Measurements from ENCODE around the gene EIF2D.

EIF2D gene

DNA sequence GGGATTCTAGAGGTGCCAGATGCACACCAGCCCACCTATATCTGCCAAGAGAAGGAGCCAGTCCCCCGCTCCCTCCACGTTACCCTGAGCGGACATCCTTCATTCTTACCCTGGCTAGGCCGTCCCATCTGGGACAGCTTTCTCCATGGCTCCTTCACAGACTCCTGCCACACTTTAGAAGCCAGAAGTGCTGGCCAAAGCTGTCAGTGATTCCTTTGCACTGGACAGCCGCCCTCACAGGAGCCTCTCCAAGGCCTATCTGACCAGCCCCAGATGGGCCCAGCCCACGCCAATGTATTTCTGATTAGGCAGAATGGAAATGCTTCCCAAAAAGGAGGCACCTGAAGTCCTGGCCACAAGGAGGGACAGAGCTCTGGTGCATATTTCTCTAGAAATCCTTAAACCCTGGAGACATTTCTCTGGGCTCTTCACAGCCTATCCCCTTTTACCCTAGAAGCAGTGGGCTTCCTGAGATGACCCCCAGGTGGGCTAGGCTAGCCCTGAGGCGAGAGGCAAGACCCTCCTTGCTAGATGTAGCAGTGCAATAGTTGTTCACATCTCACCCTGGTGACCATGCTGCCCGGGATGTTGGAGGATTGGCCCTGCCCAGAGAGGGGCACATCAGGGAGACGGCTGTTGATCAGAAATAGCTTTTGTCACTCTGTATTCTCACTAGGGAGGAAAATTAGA, 60.8 kb downstream of the EIF2D start:
- DNase-seq (ENCODE audit: low spot score) = no peak
- no peak for FAIRE-seq

DNA sequence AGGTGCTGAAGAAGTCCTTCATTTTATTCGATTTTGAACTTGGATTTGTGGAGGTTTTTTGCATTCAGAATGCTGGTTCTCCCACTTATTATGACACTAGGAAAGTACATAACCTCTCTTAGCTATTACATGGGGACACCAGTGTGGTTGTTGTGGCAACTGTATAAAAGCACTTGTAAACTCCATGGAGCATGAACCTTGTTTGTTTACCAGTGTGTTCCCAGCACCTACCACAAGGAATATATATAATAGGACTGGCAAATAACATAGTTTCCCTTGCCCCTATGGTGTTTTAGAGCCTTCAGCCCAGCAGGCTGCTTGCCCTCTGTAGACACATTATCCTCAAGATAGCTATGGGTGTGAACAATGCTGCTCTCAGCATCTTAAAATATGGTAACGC, 61.8 kb downstream of the EIF2D start:
- DNase-seq (ENCODE audit: low spot score) (no peak), FAIRE-seq (no peak)

GRCh38 chr1:206547104-206547503, 65.2 kb downstream of the EIF2D start:
- DNase-seq (ENCODE audit: low spot score) (no peak), FAIRE-seq (no peak)

GRCh38 chr1:206545351-206545750, 66.9 kb downstream of the EIF2D start:
- no peak for DNase-seq (ENCODE audit: low spot score)
- FAIRE-seq = no peak

- FAIRE-seq (no peak), DNase-seq (ENCODE audit: low spot score) (peak; percentile 84)
These were observed 67.6 kb downstream of the EIF2D start for GRCh38 chr1:206544562-206545257.
